Measurements from ENCODE around the gene TRIP11.

Gene TRIP11

DNA sequence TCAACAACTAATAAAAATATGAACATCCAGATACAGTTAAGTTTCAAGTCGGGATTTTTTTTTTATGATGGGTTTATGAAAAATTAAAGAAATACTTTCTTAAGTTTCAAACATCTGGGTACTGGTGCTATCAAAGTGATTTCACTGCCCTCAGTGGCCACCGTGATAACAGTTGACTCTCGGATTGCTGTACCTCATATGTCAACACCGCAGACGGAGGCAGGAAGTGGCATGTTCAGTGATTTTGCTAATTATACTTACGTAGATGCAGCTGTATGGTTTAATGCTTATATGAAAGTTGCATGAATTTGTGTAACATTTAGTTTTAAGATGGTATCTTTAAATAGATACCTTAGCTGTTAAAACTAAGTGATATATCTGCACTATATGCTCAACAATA is 71.6 kb downstream of the TRIP11 start:
- TF ChIP-seq, protein P1, sequence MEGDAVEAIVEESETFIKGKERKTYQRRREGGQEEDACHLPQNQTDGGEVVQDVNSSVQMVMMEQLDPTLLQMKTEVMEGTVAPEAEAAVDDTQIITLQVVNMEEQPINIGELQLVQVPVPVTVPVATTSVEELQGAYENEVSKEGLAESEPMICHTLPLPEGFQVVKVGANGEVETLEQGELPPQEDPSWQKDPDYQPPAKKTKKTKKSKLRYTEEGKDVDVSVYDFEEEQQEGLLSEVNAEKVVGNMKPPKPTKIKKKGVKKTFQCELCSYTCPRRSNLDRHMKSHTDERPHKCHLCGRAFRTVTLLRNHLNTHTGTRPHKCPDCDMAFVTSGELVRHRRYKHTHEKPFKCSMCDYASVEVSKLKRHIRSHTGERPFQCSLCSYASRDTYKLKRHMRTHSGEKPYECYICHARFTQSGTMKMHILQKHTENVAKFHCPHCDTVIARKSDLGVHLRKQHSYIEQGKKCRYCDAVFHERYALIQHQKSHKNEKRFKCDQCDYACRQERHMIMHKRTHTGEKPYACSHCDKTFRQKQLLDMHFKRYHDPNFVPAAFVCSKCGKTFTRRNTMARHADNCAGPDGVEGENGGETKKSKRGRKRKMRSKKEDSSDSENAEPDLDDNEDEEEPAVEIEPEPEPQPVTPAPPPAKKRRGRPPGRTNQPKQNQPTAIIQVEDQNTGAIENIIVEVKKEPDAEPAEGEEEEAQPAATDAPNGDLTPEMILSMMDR (IDR thresholded peaks at IDR 0.05; ENCODE audit: borderline replicate concordance, insufficient read depth, low read depth, low read length) = no peak
- no peak overlapping the region for H3K4me3 ChIP-seq (ENCODE audit: low read depth, low read length)

DNA sequence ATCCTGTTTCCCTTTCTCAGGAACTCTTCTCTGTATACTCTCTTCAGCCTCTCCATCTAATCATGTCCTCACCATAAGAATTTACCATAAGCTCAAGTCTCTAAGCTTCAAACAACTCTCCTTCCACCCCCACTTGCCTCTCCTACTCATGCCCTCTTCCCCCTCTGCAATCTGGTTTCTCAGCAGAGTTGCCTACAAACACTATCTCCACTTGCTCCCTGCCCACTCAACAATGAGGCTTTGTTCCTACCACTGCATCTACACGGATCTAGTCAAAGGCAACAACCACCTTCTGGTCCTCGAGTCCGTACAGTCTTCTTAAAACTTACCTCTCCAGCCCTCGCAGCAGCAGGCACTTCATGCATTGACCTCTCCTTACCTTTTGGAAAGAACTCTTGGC is 75.1 kb downstream of the TRIP11 start:
- TF ChIP-seq, protein P1 (IDR thresholded peaks at IDR 0.05; ENCODE audit: borderline replicate concordance, insufficient read depth, low read depth, low read length) = no peak
- H3K4me3 ChIP-seq (ENCODE audit: low read depth, low read length) = no peak overlapping the region

DNA sequence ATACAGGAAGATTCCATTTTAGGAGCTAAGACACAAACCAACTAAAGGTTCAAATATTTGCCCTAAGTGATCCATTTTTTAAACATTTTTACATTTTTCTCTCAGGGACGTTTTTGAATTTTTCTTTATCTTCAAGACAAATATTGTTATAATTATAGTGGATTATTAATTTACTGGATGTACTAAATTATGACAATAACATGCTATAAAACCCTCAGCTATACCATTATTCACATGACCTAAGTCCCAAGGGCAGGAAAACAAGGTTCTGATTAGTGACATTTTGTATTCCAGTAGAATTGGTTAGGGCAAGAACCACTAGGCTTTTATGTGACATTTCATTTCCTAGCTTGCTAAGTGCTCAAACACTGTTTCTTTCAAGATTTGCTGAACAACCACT is 75.8 kb downstream of the TRIP11 start:
- H3K4me3 ChIP-seq (ENCODE audit: low read depth, low read length) = no peak overlapping the region
- TF ChIP-seq, protein P1 (IDR thresholded peaks at IDR 0.05; ENCODE audit: borderline replicate concordance, insufficient read depth, low read depth, low read length) = no peak

DNA sequence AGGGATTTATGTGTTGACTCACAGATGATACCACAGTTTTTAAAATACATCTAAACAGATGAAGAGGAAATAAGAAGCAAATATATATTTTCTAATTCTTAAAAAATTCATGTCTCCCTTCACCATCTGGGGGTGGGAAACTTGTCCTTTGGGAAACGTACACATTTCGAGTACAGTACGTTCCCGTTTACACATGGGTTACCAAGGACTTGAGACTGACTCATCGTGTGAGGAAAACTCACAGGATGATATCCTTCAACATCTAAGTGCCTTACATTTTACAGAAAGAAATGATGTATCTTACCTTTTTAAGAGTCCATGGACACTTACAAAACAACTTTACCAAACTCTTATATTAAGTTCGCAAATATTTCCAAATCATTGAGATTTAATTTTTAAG is 76.4 kb downstream of the TRIP11 start:
- TF ChIP-seq, protein P1 (IDR thresholded peaks at IDR 0.05; ENCODE audit: borderline replicate concordance, insufficient read depth, low read depth, low read length) = no peak
- no peak overlapping the region for H3K4me3 ChIP-seq (ENCODE audit: low read depth, low read length)

DNA sequence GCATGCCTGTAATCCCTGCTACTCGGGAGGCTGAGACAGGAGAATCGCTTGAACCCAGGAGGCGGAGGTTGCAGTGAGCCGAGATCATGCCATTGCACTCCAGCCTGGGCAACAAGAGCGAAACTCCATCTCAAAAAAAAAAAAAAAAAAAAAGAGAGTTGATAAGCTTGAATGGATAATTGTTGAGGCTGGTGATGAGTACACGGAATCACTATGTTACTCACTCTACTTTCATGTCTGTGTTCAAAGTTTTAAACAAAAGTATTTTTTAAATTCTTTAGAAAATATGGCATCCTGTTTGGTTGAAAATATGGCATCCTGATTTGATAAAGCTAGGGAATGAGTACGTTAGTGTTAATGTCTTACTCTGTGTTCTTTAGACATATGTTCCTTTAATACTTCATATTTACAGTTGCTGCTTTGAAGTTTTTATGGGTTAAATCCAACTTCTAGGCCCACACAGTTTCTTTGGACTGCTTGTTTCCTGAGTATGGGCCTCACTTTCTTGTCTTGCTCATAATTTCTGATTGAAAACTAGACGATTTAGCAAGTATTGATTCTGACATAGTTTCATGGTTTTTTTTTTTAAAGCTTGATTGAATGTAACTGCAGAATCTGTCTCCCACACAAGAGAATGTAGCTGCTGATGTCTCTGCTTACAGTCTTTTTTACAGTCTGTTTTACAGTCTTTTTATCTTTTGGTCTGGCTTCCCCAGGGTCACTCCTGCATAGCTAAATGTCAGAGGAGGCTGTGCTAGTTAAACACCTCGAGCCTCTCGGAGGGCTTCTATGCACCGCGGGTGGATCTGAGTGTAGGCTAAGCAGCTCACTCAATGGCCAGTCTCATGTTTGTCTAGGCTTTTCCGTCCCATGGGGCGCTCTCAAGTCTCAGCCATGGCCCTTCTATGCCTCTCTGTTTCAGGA is 78.3 kb downstream of the TRIP11 start:
- no peak overlapping the region for H3K4me3 ChIP-seq (ENCODE audit: low read depth, low read length)
- TF ChIP-seq, protein P1 (IDR thresholded peaks at IDR 0.05; ENCODE audit: borderline replicate concordance, insufficient read depth, low read depth, low read length) = no peak

DNA sequence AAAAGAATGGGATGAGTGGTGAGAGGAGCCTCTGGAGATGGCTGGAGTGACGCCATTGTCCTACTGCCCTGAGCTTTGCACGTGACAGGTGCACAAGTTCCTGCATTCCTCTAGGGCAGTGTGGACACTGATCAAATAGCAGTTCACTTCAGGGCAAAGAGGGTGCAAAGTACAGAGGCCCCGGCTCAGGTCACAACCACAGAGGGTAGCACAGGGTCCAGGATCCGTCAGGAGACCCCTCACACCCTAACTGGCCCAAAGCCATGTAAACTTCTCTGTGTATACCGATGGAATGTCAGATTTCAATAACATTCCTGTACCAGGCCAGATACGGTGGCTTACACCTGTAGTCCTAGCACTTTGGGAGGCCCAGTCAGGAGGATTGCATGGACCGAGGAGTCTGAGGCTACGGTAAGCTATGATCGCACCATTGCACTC is 82.0 kb downstream of the TRIP11 start:
- H3K4me3 ChIP-seq (ENCODE audit: low read depth, low read length) = no peak overlapping the region
- TF ChIP-seq, protein P1 (IDR thresholded peaks at IDR 0.05; ENCODE audit: borderline replicate concordance, insufficient read depth, low read depth, low read length) = no peak

DNA sequence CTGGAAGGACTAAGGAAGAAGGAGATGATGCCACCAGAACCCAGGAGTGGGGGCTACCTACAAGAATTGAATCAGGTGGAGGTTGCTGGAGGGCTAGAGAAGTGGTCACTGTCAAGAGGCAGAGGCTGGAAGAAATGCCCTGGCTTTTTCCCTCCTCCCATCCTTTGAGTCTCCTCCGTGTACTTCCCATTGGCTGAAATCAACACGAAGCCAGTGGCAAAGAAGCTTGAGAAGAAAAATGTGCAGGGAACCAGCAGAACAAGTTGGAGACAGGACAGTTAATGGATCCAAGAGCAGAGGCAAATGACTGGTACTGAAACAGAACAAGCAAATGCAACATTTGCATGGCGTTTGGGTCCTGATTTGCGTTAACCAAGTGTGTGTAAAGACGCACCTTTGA is 83.2 kb downstream of the TRIP11 start:
- TF ChIP-seq, protein P1 (IDR thresholded peaks at IDR 0.05; ENCODE audit: borderline replicate concordance, insufficient read depth, low read depth, low read length) = no peak
- H3K4me3 ChIP-seq (ENCODE audit: low read depth, low read length) = no peak overlapping the region
